Spinal cord (tissue), 10 donors: ENCODE measurements around the gene GMPS. TPM values are rescaled to one million over a fixed set of nuclear protein-coding genes. Genes with fewer than 3 reads are reported as not detected.
"Not testable (repeated sequence)": the region's sequence is repeated elsewhere in the genome, so short reads cannot be mapped to it uniquely, and the experiment has no call there.

Experiments used
- DNase-seq, 6 donors: peaks; one replicate each; pipeline versions ENCODE4 v3.0.0 to v3.0.0-alpha.2; 2013 to 2015; ENCODE audit warnings: low spot score in 6 of 6, low read depth in 4 of 6
- H3K27ac ChIP-seq: one replicate; pipeline ENCODE4 v1.5.1; 2013; ENCODE audit warnings: low read depth, low read length, control low read depth
- H3K27me3 ChIP-seq: one replicate; pipeline ENCODE4 v1.6.1; 2013; ENCODE audit warnings: low read length; ENCODE audit not compliant: control insufficient read depth, insufficient read depth
- H3K36me3 ChIP-seq: one replicate; pipeline ENCODE4 v1.6.1; 2013; ENCODE audit warnings: low read length; ENCODE audit not compliant: control insufficient read depth, insufficient read depth
- H3K4me1 ChIP-seq: one replicate; pipeline ENCODE4 v1.6.1; 2013; ENCODE audit warnings: low read length; ENCODE audit not compliant: control insufficient read depth, insufficient read depth
- H3K4me3 ChIP-seq: one replicate; pipeline ENCODE4 v1.5.1; 2013; ENCODE audit warnings: low read depth, low read length, control low read depth
- H3K9me3 ChIP-seq: one replicate; pipeline ENCODE4 v1.6.1; 2013; ENCODE audit warnings: low read length; ENCODE audit not compliant: control insufficient read depth, insufficient read depth
- WGBS: methylation state at CpG from one replicate; pipeline ENCODE4 v1.1.5; 2013; ENCODE audit warnings: missing lambda C conversion rate; ENCODE audit not compliant: insufficient coverage; 5-methylcytosine and 5-hydroxymethylcytosine counted together
- polyA plus RNA-seq, 2 donors: library from polyadenylated mRNA; unstranded; fragments of 120-200 nt; gene quantifications; one replicate each; pipeline ENCODE4 v1.2.1, GENCODE V29; 2013; ENCODE audit not compliant: insufficient read length in 2 of 2
- total RNA-seq, 2 donors: library from RNA; depleted of rRNA in 1 of 2; stranded (reverse); fragments of 120-200 nt in 1 of 2; fragments of >200 nt in 1 of 2; gene quantifications; one replicate each; pipeline versions ENCODE4 v1.2.3 to v1.2.4, GENCODE V29; 2013 to 2014
- donor health status: healthy.

Gene GMPS
- total and polyA plus RNA-seq, 4 donors, result 27.2 to 41.1 (median 34.4) TPM

- no peak for DNase-seq
- Histone ChIP-seq H3K9me3 (no peaks in the 10 kb centered on the region), H3K36me3 (no peaks in the 10 kb centered on the region), H3K27ac (no peak overlapping the region), H3K27me3 (no peaks in the 10 kb centered on the region), H3K4me1 (no peaks in the 10 kb centered on the region), H3K4me3 (no peak overlapping the region)
- WGBS, result 100% methylated on average over 1 of the region's 4 CpGs
These were observed 86.3 kb downstream of the GMPS start for GRCh38 chr3:155956508-155957411.

DNA sequence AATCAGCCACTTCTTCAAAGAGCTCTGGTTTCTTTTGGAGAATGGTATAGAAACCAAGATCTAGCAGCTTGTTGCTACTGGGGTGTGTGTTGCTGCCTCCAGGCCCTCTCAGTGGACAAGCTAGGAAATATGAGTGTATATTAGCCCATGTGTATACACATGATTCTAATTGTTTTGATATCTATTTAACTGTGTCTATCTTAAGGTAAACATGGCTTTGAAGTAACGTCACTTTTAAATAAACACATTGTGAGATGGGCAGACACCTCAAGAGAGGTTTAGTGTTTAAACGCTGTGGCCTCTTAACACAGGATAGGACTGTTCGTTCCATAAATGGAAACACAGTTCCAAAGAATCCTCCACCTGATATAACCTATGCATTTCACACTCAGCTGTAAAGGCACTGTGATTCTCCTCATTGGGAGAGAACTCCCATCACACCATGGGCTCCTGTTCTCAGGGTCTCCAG, 87.0 kb downstream of the GMPS start:
- Histone ChIP-seq H3K4me3 (no peak overlapping the region), H3K4me1 (no peaks in the 10 kb centered on the region), H3K9me3 (no peaks in the 10 kb centered on the region), H3K27me3 (no peaks in the 10 kb centered on the region), H3K36me3 (no peaks in the 10 kb centered on the region), H3K27ac (no peak overlapping the region)
- no peak for DNase-seq
- 100% methylated on average over 1 of the region's 3 CpGs for WGBS

GRCh38 chr3:155958676-155959075, 88.2 kb downstream of the GMPS start:
- Histone ChIP-seq H3K4me1 (no peaks in the 10 kb centered on the region), H3K27me3 (no peaks in the 10 kb centered on the region), H3K4me3 (no peak overlapping the region), H3K27ac (no peak overlapping the region), H3K9me3 (no peaks in the 10 kb centered on the region), H3K36me3 (no peaks in the 10 kb centered on the region)
- WGBS, result no CpG with 5 or more reads among the region's 3 CpGs
- DNase-seq, result no peak

GRCh38 chr3:155960060-155960459, 89.6 kb downstream of the GMPS start:
- no peak overlapping the region for H3K4me3 ChIP-seq
- H3K27me3 ChIP-seq, result no peaks in the 10 kb centered on the region
- DNase-seq, result no peak
- H3K27ac ChIP-seq, result no peak overlapping the region
- WGBS, result 100% methylated on average over 1 of the region's 8 CpGs
- no peaks in the 10 kb centered on the region for H3K4me1 ChIP-seq
- no peaks in the 10 kb centered on the region for H3K9me3 ChIP-seq
- H3K36me3 ChIP-seq, result no peaks in the 10 kb centered on the region

- H3K9me3 ChIP-seq, H3K4me1 ChIP-seq, H3K36me3 ChIP-seq, H3K27me3 ChIP-seq, H3K4me3 ChIP-seq, H3K27ac ChIP-seq, DNase-seq: not testable (repeated sequence)
- whole genome bisulfite sequencing, result 86% methylated on average over 2 of the region's 5 CpGs
These were observed 90.6 kb downstream of the GMPS start for GRCh38 chr3:155961044-155961443.

- H3K4me1 ChIP-seq, result no peaks in the 10 kb centered on the region
- no peak overlapping the region for H3K27ac ChIP-seq
- H3K4me3 ChIP-seq, result no peak overlapping the region
- no peaks in the 10 kb centered on the region for H3K36me3 ChIP-seq
- no CpG with 5 or more reads among the region's 2 CpGs for WGBS
- H3K9me3 ChIP-seq, result no peaks in the 10 kb centered on the region
- no peaks in the 10 kb centered on the region for H3K27me3 ChIP-seq
- DNase-seq, result no peak
These were observed 93.1 kb downstream of the GMPS start for GRCh38 chr3:155963570-155963969.

GRCh38 chr3:155970398-155970797, 99.9 kb downstream of the GMPS start:
- no peaks in the 10 kb centered on the region for H3K27me3 ChIP-seq
- WGBS, result 67% methylated on average over 1 of the region's 2 CpGs

DNA sequence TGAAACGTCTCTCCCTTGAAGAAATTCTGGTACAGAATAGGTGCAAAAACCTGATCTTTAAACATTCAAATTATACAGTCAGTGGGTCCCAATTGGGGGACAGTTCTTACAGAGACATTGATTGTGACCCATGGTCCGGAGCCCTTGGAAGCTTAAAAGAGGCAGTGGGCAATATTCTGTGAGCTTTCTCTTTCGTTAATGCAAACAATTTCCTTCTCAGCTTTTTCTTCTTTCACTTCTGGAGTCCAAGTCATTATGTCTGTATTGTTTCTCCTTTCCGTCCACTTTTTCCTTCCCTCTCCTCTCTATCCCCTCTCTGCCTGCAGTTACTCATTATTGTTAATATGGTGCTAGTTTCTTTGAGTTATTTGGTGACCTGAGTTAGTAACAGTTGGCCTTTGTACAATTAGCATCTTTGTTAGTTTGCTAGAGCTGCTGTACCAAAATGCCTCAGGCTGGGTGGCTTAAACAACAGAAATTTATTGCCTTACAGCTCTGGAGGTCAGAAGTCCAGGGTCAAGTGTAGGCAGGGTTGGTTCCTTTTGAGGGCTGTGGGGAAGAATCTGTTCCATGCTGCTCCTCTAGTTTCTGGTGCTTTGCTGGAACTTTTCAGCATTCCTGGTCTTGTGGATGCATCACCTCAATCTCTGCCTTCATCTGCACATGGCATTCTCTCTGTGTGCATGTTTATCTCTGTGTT, 102.6 kb downstream of the GMPS start:
- H3K27ac ChIP-seq, result no peak overlapping the region
- H3K9me3 ChIP-seq, result no peaks in the 10 kb centered on the region
- H3K4me1 ChIP-seq, result no peaks in the 10 kb centered on the region
- H3K36me3 ChIP-seq, result no peaks in the 10 kb centered on the region
- 85% methylated on average over 2 of the region's 4 CpGs for WGBS
- no peaks in the 10 kb centered on the region for H3K27me3 ChIP-seq
- no peak overlapping the region for H3K4me3 ChIP-seq
- DNase-seq, result no peak

More at GRCh38 chr3:155970398-155970797, 99.9 kb downstream of the GMPS start:
- no peak for DNase-seq
- H3K36me3 ChIP-seq, result no peaks in the 10 kb centered on the region
- no peak overlapping the region for H3K27ac ChIP-seq
- no peaks in the 10 kb centered on the region for H3K9me3 ChIP-seq
- no peak overlapping the region for H3K4me3 ChIP-seq
- no peaks in the 10 kb centered on the region for H3K4me1 ChIP-seq

DNA sequence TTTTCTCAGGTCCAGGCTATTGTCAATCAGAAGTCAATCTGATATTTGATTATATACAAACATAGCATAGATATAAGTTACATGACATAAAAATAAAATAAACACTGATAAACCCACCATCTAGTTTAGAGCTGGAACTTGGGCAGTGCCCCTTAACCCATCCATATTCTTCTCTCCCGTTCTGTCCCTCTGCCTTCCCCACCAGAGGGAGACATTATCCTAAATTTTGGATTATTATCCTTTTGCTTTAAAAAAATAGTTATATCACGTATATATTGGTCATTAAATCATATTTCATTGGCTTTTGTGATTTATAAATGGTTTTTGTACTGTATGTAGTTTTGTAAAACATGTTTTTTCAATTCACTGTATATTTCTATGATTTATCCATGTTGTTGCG, 107.9 kb downstream of the GMPS start:
- H3K9me3 ChIP-seq, result no peaks in the 10 kb centered on the region
- no peak overlapping the region for H3K27ac ChIP-seq
- DNase-seq, result no peak
- no peaks in the 10 kb centered on the region for H3K36me3 ChIP-seq
- no CpG with 5 or more reads among the region's 3 CpGs for WGBS
- H3K4me1 ChIP-seq, result no peaks in the 10 kb centered on the region
- no peak overlapping the region for H3K4me3 ChIP-seq
- H3K27me3 ChIP-seq, result no peaks in the 10 kb centered on the region
